Astrocyte (in vitro differentiated cells and primary cell): ENCODE data around the gene MEGF6. TPM values are rescaled to one million over a fixed set of nuclear protein-coding genes. Genes with fewer than 3 reads are reported as not detected.

Source experiments
- DNase-seq: peaks from one replicate; pipeline ENCODE4 v3.0.0-alpha.2; 2010; ENCODE audit warnings: low read depth
- FAIRE-seq: peaks from 2 replicates; lab custom pipeline; 2011; peaks lifted over from hg19 to GRCh38; lab: Jason Lieb, UNC
- H2AFZ ChIP-seq: 2 replicates; pipeline ENCODE4 v1.6.0; 2012; ENCODE audit warnings: low read depth, low read length, inconsistent platforms
- H3K27ac ChIP-seq: 2 replicates; pipeline ENCODE4 v1.5.1; 2011; ENCODE audit warnings: low read depth, low read length, inconsistent platforms
- H3K27me3 ChIP-seq: 2 replicates; pipeline ENCODE4 v1.6.0; 2011; ENCODE audit warnings: low read length, inconsistent platforms; ENCODE audit not compliant: insufficient read depth
- H3K36me3 ChIP-seq: 2 replicates; pipeline ENCODE4 v1.5.1; 2011; ENCODE audit warnings: low read length, inconsistent platforms; ENCODE audit not compliant: insufficient read depth
- H3K4me1 ChIP-seq: 2 replicates; pipeline ENCODE4 v1.5.1; 2011; ENCODE audit warnings: low read length, inconsistent platforms; ENCODE audit not compliant: insufficient read depth
- H3K4me2 ChIP-seq: 2 replicates; pipeline ENCODE4 v1.6.0; 2012; ENCODE audit warnings: low read length, inconsistent platforms
- H3K4me3 ChIP-seq: 2 replicates; pipeline ENCODE4 v1.5.1; 2011; ENCODE audit warnings: low read depth, mild to moderate bottlenecking, low read length, inconsistent platforms; ENCODE audit not compliant: insufficient read depth
- H3K79me2 ChIP-seq: 2 replicates; pipeline ENCODE4 v1.6.0; 2012; ENCODE audit warnings: mild to moderate bottlenecking, low read length, inconsistent platforms; ENCODE audit not compliant: insufficient read depth
- H3K9ac ChIP-seq: 2 replicates; pipeline ENCODE4 v1.6.0; 2012; ENCODE audit warnings: mild to moderate bottlenecking, low read length, inconsistent platforms
- H3K9me3 ChIP-seq: 2 replicates; pipeline ENCODE4 v1.5.1; 2012; ENCODE audit warnings: low read depth, mild to moderate bottlenecking, low read length, inconsistent platforms; ENCODE audit not compliant: insufficient read depth
- H4K20me1 ChIP-seq: 2 replicates; pipeline ENCODE4 v1.6.0; 2012; ENCODE audit warnings: low read length, inconsistent platforms; ENCODE audit not compliant: insufficient read depth
- H3K27ac Mint-ChIP-seq: one replicate; pipeline ENCODE4 v1.8.0; 2021; ENCODE audit warnings: mild to moderate bottlenecking, mixed read lengths; ENCODE audit not compliant: unreplicated experiment
- H3K27me3 Mint-ChIP-seq: one replicate; pipeline ENCODE4 v1.8.0; 2021; ENCODE audit warnings: low read depth, mixed read lengths; ENCODE audit not compliant: unreplicated experiment
- H3K36me3 Mint-ChIP-seq: one replicate; pipeline ENCODE4 v1.8.0; 2021; ENCODE audit warnings: low read depth, mixed read lengths; ENCODE audit not compliant: unreplicated experiment
- H3K4me1 Mint-ChIP-seq: one replicate; pipeline ENCODE4 v1.8.0; 2021; ENCODE audit warnings: low read depth, mixed read lengths; ENCODE audit not compliant: unreplicated experiment
- H3K4me3 Mint-ChIP-seq: one replicate; pipeline ENCODE4 v1.8.0; 2021; ENCODE audit warnings: mild to moderate bottlenecking, moderate library complexity, mixed read lengths; ENCODE audit not compliant: unreplicated experiment
- H3K9me3 Mint-ChIP-seq: one replicate; pipeline ENCODE4 v1.8.0; 2021; ENCODE audit warnings: mild to moderate bottlenecking, mixed read lengths; ENCODE audit not compliant: unreplicated experiment
- EZH2 ChIP-seq: IDR thresholded peaks from 2 replicates; pipeline ENCODE4 v1.6.1; 2012; ENCODE audit warnings: mild to moderate bottlenecking, low read length, inconsistent platforms; ENCODE audit not compliant: insufficient read depth
- total RNA-seq: library from RNA; stranded (reverse); gene quantifications from 2 replicates; pipeline ENCODE4 v1.2.1, GENCODE V29; 2021
- TF ChIP-seq, protein P1 (sequence below): IDR thresholded peaks from 2 replicates; pipeline ENCODE4 v1.5.1; 2011; ENCODE audit warnings: low read depth, mild to moderate bottlenecking, inconsistent platforms, low read length, moderate library complexity; ENCODE audit not compliant: insufficient read depth

Gene MEGF6
- total RNA-seq, 1 donor from 2014 or later = 14.8 TPM

DNA sequence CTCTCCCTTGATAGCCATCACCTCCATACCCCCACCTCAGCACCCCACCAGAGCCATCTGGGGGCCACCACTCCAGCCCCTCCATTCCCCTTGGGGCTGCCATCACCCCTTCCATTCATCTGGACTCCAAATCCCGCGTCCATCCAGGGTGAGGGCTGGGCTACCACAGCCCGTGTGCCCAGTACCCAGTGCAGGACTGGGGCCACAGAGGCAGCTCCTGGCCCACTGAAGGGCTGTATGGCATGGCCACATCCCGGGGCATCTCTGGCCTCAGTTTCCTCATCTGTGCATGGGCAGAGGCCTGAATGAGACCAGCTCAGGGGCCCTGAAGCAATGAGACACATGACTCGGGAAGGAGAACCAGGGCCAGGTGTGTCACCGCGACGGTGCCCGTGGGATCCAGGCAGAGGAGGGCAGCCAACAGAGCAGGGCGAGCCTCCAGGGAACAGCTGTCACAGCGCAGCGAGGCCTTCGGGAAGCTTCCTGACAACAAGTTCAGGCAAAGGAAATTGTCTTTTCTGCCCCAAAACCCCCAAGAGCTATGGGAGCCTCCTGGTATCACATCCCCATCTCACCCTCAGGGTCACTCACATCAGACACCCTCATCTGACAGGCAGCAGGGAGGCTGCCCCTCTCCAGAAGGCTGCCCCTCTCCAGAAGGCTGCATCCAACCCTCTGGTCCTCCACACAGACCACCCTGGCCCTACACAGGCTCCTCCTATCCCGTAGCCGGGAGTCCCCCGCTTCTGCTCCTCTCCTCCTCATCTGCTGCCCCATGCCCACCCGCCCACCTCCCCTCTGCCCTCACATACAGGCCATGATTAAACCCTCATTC is 76.3 kb downstream of the MEGF6 start:
- Mint-ChIP-seq H3K27ac (no peak overlapping the region), H3K9me3 (no peaks in the 10 kb centered on the region), H3K4me3 (no peak overlapping the region), H3K4me1 (peaks cover 2% of the 10 kb centered on the region), H3K36me3 (no peaks in the 10 kb centered on the region), H3K27me3 (peaks cover 18% of the 10 kb centered on the region)
- TF ChIP-seq, protein P1, sequence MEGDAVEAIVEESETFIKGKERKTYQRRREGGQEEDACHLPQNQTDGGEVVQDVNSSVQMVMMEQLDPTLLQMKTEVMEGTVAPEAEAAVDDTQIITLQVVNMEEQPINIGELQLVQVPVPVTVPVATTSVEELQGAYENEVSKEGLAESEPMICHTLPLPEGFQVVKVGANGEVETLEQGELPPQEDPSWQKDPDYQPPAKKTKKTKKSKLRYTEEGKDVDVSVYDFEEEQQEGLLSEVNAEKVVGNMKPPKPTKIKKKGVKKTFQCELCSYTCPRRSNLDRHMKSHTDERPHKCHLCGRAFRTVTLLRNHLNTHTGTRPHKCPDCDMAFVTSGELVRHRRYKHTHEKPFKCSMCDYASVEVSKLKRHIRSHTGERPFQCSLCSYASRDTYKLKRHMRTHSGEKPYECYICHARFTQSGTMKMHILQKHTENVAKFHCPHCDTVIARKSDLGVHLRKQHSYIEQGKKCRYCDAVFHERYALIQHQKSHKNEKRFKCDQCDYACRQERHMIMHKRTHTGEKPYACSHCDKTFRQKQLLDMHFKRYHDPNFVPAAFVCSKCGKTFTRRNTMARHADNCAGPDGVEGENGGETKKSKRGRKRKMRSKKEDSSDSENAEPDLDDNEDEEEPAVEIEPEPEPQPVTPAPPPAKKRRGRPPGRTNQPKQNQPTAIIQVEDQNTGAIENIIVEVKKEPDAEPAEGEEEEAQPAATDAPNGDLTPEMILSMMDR = no peak
- no peak for TF ChIP-seq EZH2
- Histone ChIP-seq H3K27me3 (no peaks in the 10 kb centered on the region), H3K36me3 (no peaks in the 10 kb centered on the region), H3K79me2 (no peaks in the 10 kb centered on the region), H3K4me2 (no peak overlapping the region), H3K27ac (no peak overlapping the region), H4K20me1 (no peaks in the 10 kb centered on the region), H3K4me1 (peaks cover 5% of the 10 kb centered on the region), H3K9me3 (no peaks in the 10 kb centered on the region), H2AFZ (no peak overlapping the region), H3K9ac (no peak overlapping the region), H3K4me3 (no peak overlapping the region)
- DNase-seq = no peak
- FAIRE-seq = no peak

DNA sequence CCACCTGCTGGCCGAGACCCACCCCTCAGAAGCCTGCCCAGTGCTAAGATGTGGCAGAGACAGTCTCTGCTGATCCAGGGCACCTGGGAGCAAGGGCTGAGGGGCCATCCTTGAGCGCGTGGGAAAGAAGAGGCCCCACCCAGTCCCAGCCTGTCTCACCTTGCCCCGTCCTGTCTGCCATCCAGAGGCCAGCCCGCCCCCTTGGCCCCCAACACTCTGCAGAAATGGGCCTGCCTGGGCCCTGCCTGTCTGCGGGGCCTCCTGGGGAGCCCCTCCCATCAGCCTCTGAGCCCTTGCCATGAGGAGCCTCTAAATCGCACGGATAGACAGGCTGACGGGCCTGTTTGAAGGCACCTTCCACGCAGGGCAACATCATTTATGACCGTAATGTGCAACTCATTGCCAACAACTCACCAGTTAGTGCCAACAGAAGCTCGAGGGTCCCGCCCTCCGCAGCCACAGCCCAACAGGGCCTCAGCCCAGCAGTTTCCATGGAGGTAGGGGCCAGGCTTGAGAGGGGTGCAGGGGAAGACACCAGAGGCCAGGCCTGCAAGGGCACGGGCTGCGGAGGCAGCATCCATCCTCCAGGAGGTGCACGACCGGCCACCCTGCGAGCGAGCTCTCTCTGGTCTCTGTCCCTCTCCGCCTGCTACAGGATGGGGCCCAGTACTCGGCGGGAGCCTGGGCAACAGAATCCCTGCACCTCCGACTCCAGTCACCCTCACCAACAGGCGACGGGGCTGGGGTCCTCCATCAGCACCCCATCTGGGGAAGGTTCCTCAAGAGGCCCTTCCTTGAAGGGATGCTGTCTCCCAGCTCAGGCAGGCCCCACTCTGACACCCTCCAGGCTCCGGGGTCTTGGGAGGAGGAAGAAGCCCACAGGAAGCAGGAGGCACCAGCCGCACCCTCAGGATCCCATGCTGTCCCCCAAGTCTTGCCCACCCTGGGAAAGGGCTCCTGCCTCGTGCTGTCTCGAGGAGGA is 78.0 kb downstream of the MEGF6 start:
- H3K4me3 ChIP-seq = no peak overlapping the region
- no peaks in the 10 kb centered on the region for H3K27me3 ChIP-seq
- FAIRE-seq (no peak), DNase-seq (no peak)
- H3K36me3 ChIP-seq = no peaks in the 10 kb centered on the region
- no peak for TF ChIP-seq EZH2
- TF ChIP-seq, protein P1 = no peak
- Mint-ChIP-seq H3K27me3 (peaks cover 21% of the 10 kb centered on the region), H3K27ac (no peak overlapping the region), H3K36me3 (no peaks in the 10 kb centered on the region), H3K4me3 (no peak overlapping the region), H3K4me1 (peaks cover 2% of the 10 kb centered on the region), H3K9me3 (no peaks in the 10 kb centered on the region)
- H2AFZ ChIP-seq = no peak overlapping the region
- H3K4me2 ChIP-seq = no peak overlapping the region
- no peak overlapping the region for H3K27ac ChIP-seq
- H3K79me2 ChIP-seq = no peaks in the 10 kb centered on the region
- peaks cover 10% of the 10 kb centered on the region for H4K20me1 ChIP-seq
- H3K9me3 ChIP-seq = no peaks in the 10 kb centered on the region
- H3K9ac ChIP-seq = no peak overlapping the region
- H3K4me1 ChIP-seq = peaks cover 11% of the 10 kb centered on the region
